Natural killer cell (primary cell): Measurements from ENCODE around the gene YPEL2. TPM values are rescaled to one million over a fixed set of nuclear protein-coding genes. Genes with fewer than 3 reads are reported as not detected.

Source experiments
- ATAC-seq, 3 donors: fragments of 150-1000 bp in 2 of 3; fragments of 200-7000 bp in 1 of 3; cut with Tn5 transposase; 1 replicate in 1 of 3; 2 replicates in 2 of 3; pipeline ENCODE4 v1.10.0; 2021; ENCODE audit warnings: mild to moderate bottlenecking in 2 of 3, moderate library complexity in 2 of 3
- DNase-seq, 2 donors: peaks; one replicate each; pipeline versions ENCODE4 v3.0.0 to v3.0.0-alpha.2; 2013 to 2021; ENCODE audit warnings: mixed read lengths in 1 of 2
- H3K27ac ChIP-seq: one replicate; pipeline ENCODE4 v1.5.1; 2013; ENCODE audit warnings: mild to moderate bottlenecking, low read length
- H3K27me3 ChIP-seq: one replicate; pipeline ENCODE4 v1.6.1; 2013; ENCODE audit warnings: low read length; ENCODE audit not compliant: control insufficient read depth, insufficient read depth
- H3K36me3 ChIP-seq: one replicate; pipeline ENCODE4 v1.6.1; 2013; ENCODE audit warnings: low read length; ENCODE audit not compliant: control insufficient read depth, insufficient read depth
- H3K4me1 ChIP-seq: one replicate; pipeline ENCODE4 v1.6.1; 2013; ENCODE audit warnings: low read length; ENCODE audit not compliant: control insufficient read depth, insufficient read depth
- H3K4me3 ChIP-seq: one replicate; pipeline ENCODE4 v1.5.1; 2013; ENCODE audit warnings: low read length
- H3K9me3 ChIP-seq: one replicate; pipeline ENCODE4 v1.6.1; 2013; ENCODE audit warnings: low read length; ENCODE audit not compliant: control insufficient read depth, insufficient read depth
- H3K27ac Mint-ChIP-seq, 2 donors: one replicate each; pipeline ENCODE4 v1.8.0; 2022; ENCODE audit warnings: mild to moderate bottlenecking in 2 of 2, mixed read lengths in 2 of 2, moderate library complexity in 1 of 2
- H3K27me3 Mint-ChIP-seq, 2 donors: one replicate each; pipeline ENCODE4 v1.8.0; 2022; ENCODE audit warnings: low read depth in 2 of 2, mixed read lengths in 2 of 2
- H3K36me3 Mint-ChIP-seq: one replicate; pipeline ENCODE4 v1.8.0; 2022; ENCODE audit warnings: mixed read lengths
- H3K4me1 Mint-ChIP-seq, 2 donors: one replicate each; pipeline ENCODE4 v1.8.0; 2022; ENCODE audit warnings: mixed read lengths in 2 of 2
- H3K4me3 Mint-ChIP-seq: one replicate; pipeline ENCODE4 v1.8.0; 2022; ENCODE audit warnings: mild to moderate bottlenecking, moderate library complexity, mixed read lengths
- H3K9me3 Mint-ChIP-seq, 2 donors: one replicate each; pipeline ENCODE4 v1.8.0; 2022; ENCODE audit warnings: mixed read lengths in 2 of 2
- WGBS: methylation state at CpG from one replicate; pipeline ENCODE4 v1.1.7; 2013; ENCODE audit warnings: missing lambda C conversion rate; ENCODE audit not compliant: insufficient coverage; 5-methylcytosine and 5-hydroxymethylcytosine counted together
- intact Hi-C: fragments of 100-400 bp; cut with micrococcal nuclease; formaldehyde crosslinking; loops from one replicate; pipeline ENCODE4 v1.14.2; 2022
- total RNA-seq, 4 donors: library from RNA; stranded (reverse); fragments of 120-200 nt in 1 of 4; gene quantifications; one replicate each; pipeline versions ENCODE4 v1.2.3 to v1.2.4, GENCODE V29; 2013 to 2022
- TF ChIP-seq, protein P1 (sequence below): fragments of 200-600 bp; IDR thresholded peaks from one replicate; pipeline ENCODE4 v1.8.0; 2022; ENCODE audit warnings: antibody characterized with exemption

Gene YPEL2
- total RNA-seq, 3 donors from 2014 or later (not counting 1 experiment from before 2014, with no cell fraction given): 30.5 to 35.6 (median 33.5) TPM

- TF ChIP-seq, protein P1, sequence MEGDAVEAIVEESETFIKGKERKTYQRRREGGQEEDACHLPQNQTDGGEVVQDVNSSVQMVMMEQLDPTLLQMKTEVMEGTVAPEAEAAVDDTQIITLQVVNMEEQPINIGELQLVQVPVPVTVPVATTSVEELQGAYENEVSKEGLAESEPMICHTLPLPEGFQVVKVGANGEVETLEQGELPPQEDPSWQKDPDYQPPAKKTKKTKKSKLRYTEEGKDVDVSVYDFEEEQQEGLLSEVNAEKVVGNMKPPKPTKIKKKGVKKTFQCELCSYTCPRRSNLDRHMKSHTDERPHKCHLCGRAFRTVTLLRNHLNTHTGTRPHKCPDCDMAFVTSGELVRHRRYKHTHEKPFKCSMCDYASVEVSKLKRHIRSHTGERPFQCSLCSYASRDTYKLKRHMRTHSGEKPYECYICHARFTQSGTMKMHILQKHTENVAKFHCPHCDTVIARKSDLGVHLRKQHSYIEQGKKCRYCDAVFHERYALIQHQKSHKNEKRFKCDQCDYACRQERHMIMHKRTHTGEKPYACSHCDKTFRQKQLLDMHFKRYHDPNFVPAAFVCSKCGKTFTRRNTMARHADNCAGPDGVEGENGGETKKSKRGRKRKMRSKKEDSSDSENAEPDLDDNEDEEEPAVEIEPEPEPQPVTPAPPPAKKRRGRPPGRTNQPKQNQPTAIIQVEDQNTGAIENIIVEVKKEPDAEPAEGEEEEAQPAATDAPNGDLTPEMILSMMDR: no peak
- Mint-ChIP-seq H3K4me1 (peaks cover 32 to 60% of the 10 kb centered on the region in 2 donors), H3K27ac (no peak overlapping the region), H3K36me3 (no peaks in the 10 kb centered on the region), H3K27me3 (no peaks in the 10 kb centered on the region), H3K4me3 (no peak overlapping the region), H3K9me3 (no peaks in the 10 kb centered on the region)
- Histone ChIP-seq H3K4me1 (peaks cover 49% of the 10 kb centered on the region), H3K9me3 (no peaks in the 10 kb centered on the region), H3K27me3 (no peaks in the 10 kb centered on the region), H3K36me3 (peaks cover 2% of the 10 kb centered on the region), H3K27ac (no peak overlapping the region), H3K4me3 (no peak overlapping the region)
- 88% methylated on average over 10 of the region's 10 CpGs for WGBS
- DNase-seq (no peak), ATAC-seq (no peak)
- intact Hi-C loops: no loop called here
Measured at GRCh38 chr17:59366040-59366757, 34.7 kb downstream of the YPEL2 start.

GRCh38 chr17:59366773-59367656 is 35.6 kb downstream of the YPEL2 start:
- TF ChIP-seq, protein P1: no peak
- 83% methylated on average over 7 of the region's 8 CpGs for WGBS
- peaks cover 48% of the 10 kb centered on the region for H3K4me1 ChIP-seq
- Mint-ChIP-seq H3K27me3 (no peaks in the 10 kb centered on the region), H3K27ac (no peak overlapping the region), H3K4me1 (peaks cover 29 to 60% of the 10 kb centered on the region in 2 donors), H3K4me3 (no peak overlapping the region), H3K36me3 (no peaks in the 10 kb centered on the region), H3K9me3 (no peaks in the 10 kb centered on the region)
- DNase-seq (no peak), ATAC-seq (no peak)
- H3K27ac ChIP-seq: no peak overlapping the region
- intact Hi-C loops: no loop called here
- H3K27me3 ChIP-seq: no peaks in the 10 kb centered on the region
- H3K9me3 ChIP-seq: no peaks in the 10 kb centered on the region
- no peak overlapping the region for H3K4me3 ChIP-seq
- H3K36me3 ChIP-seq: peaks cover 2% of the 10 kb centered on the region

DNA sequence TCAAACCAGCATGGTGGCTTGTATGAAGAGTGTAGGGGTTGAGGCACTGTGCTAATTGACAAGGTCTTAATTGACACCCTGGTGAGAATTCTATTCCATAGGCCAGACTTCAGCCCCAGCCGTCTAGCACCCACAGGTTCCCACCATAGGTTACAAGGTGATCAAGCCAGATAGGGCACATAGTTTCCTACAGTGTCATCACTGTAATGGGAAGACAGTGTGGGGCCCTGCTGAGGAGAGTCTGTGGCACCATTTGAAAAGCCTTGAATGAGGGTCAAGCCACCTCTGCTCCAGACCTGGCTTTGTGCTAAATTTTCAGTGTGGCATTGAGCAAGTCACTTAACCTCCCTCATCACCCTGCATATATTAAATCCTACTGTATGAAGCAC is 36.2 kb downstream of the YPEL2 start:
- 83% methylated on average over 1 of the region's 1 CpG for WGBS
- H3K9me3 ChIP-seq: no peaks in the 10 kb centered on the region
- H3K4me1 ChIP-seq: peaks cover 49% of the 10 kb centered on the region
- no peak for DNase-seq
- intact Hi-C loops: no loop called here
- no peak overlapping the region for H3K27ac Mint-ChIP-seq
- H3K4me3 ChIP-seq: no peak overlapping the region
- no peaks in the 10 kb centered on the region for H3K9me3 Mint-ChIP-seq
- peaks cover 29 to 60% of the 10 kb centered on the region in 2 donors for H3K4me1 Mint-ChIP-seq
- no peaks in the 10 kb centered on the region for H3K27me3 Mint-ChIP-seq
- TF ChIP-seq, protein P1: no peak
- no peak for ATAC-seq
- H3K36me3 Mint-ChIP-seq: no peaks in the 10 kb centered on the region
- H3K27me3 ChIP-seq: no peaks in the 10 kb centered on the region
- H3K36me3 ChIP-seq: peaks cover 2% of the 10 kb centered on the region
- H3K27ac ChIP-seq: no peak overlapping the region
- no peak overlapping the region for H3K4me3 Mint-ChIP-seq
